Gastrocnemius medialis (tissue), 4 donors: ENCODE results near the gene PSMD2.
A peak's percentile ranks its signal among the peaks of the same experiment; 100 is the strongest.

Experiments used
- CTCF ChIP-seq, 5 experiments: fragments of 450-650 bp in 3 of 5; fragments of 200-600 bp in 2 of 5; sonication (generic) in 2 of 5; IDR thresholded peaks in 4 of 5; conservative IDR thresholded peaks in 1 of 5; 1 replicate in 4 of 5; 2 replicates in 1 of 5; pipeline ENCODE4 v1.5.1; 2016 to 2019; ENCODE audit warnings: antibody characterized with exemption in 5 of 5, mild to moderate bottlenecking in 3 of 5, moderate library complexity in 3 of 5
- POLR2A ChIP-seq, 2 donors: fragments of 450-650 bp; IDR thresholded peaks; one replicate each; pipeline ENCODE4 v1.6.1; 2017; ENCODE audit warnings: antibody characterized with exemption in 2 of 2, mild to moderate bottlenecking in 2 of 2, moderate library complexity in 2 of 2

GRCh38 chr3:184249412-184250166, 49.5 kb upstream of the PSMD2 start, which contains the start of gene EEF1AKMT4:
- peak; percentile 39 to 68 (median 59) for TF ChIP-seq CTCF (IDR thresholded peaks at IDR 0.05 in 4 of 5, conservative IDR thresholded peaks at IDR 0.05 in 1 of 5)
- TF ChIP-seq POLR2A (IDR thresholded peaks at IDR 0.05) = peak; percentile 55 to 59
